NCI-H226 (cell line): ENCODE measurements around the gene ADAM12.

ENCODE experiments used
- DNase-seq: peaks from one replicate; pipeline ENCODE4 v3.0.0-alpha.2; 2015

The ADAM12 gene

DNA sequence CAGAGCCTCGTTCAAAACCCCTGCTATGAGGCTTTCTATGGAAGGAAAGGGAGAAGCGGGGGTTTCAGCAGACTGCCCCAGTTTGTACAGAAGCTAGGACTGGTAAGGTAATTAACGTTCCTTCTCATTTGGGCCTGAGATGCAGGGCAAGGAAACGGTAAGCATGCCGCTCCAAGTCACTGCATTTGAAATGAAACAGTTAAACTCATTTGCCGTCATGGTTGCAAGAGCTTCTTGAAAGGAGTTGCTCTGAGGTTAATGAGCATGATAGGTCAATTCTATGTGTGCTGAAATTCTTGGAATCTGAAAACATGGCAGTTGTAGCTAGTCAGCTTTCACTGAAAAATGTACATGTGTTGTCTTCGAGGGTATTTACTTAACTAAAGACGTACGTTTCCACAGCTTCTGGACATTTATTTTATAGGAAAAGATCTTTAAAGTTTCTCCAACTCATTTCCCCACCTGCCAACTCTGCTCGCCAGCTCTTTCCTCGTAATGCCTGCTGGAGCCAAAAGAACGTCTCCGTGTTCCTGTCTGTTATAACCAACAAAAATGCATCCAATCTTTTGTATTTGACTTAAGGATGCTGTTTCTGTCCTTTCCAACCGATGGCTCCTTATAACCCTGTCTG lies 73.3 kb downstream of the ADAM12 start:
- no peak for DNase-seq

DNA sequence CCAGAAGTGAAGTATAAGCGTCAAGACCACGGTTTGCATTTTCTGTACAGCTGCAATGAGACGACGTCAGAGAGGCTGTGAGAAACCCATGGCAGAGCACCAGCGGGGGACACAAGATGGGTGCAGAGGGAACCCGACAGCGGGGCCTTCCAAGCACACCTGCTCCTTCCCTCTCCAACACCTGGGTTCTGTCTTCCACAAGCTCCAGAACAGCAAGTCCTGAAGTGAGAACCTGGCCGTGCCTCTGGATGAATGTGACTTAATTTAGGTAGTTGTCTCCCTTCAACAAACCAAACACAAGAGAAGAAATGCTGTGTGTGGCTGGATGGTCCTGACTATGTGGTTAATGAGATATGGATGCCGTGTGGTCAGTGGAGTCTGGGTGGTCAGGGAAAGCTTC lies 76.1 kb downstream of the ADAM12 start:
- no peak for DNase-seq

DNA sequence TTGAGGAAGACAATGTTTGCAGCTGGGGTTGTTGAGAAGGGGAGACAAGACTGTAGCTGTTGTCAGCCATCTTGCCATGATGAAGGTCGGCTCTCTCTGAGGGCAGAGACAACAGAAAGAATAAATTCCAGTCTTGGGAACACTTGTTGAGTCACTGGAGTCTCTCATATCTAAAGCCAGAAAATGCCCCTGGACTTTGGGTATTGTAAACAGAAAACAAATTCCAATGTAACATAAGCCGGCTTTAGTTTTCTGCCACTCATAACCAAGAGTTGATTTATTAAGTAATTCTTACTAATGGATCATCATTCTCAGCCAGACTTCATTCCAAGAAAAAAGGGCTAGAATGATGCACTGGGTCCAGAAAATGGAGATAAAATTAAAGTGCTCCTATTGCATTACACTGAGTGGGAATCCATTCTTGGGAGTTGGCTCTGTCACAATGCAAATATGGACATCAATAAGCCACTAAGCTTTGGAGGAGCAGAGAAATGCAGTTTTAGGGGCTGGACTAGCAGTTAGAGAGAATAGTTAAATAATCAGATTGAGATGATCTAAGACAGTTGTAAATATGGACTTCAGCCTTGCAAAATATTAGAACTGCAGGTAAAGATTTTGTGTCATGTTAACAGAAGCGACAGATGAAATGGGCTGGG lies 78.9 kb downstream of the ADAM12 start:
- DNase-seq: no peak

DNA sequence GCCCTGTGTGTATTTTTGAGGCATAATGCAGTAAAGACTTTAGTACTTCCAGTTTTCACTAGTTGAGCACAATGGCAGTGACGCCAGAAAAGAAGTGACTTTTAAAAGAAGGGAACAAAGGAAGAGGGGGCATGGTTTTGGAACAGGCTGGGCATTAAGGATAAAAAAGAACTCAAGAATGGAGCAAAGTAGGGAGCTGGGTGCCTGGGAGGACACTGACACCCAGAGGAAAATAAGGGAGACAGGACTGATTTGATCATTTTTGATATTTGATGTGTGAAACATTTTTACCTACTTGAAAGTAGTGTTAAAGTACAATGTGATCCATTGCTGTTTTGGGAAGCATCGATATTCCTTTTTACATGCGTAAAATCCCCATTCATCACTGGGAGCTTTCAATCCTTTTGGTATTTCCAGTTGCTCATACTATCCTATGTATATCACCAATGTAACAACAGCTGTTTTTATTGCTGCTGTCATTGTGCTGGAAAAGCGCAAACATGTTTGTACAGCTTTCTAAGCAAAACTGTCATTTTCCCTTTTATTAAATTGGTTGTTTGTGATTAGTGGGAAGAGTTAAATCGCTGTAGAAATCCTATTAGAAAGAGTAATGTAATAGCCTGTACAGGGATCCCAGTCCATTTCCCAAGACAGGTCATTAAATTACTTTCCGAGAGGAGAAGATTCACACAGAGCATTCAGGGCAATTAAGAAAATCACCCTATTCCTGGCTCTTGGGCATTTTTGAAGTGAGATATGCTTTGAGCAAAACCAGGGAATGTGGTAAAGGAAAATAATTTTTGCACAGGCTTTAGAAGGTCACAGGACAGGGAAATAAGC lies 85.2 kb downstream of the ADAM12 start:
- DNase-seq: no peak

DNA sequence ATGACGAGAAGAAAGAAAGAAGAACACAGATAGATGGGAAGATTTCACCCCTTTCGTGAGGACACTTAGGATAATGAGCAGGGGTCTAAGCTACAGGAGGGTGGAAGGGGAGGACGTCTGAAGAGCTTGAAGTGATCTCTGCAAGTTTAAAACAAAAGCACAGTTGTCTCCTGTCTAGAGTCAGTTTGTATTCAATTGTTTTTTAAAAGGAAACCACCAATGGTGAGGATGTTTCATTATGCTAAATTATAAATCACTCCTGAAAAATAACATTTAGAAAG lies 85.9 kb downstream of the ADAM12 start:
- no peak for DNase-seq

DNA sequence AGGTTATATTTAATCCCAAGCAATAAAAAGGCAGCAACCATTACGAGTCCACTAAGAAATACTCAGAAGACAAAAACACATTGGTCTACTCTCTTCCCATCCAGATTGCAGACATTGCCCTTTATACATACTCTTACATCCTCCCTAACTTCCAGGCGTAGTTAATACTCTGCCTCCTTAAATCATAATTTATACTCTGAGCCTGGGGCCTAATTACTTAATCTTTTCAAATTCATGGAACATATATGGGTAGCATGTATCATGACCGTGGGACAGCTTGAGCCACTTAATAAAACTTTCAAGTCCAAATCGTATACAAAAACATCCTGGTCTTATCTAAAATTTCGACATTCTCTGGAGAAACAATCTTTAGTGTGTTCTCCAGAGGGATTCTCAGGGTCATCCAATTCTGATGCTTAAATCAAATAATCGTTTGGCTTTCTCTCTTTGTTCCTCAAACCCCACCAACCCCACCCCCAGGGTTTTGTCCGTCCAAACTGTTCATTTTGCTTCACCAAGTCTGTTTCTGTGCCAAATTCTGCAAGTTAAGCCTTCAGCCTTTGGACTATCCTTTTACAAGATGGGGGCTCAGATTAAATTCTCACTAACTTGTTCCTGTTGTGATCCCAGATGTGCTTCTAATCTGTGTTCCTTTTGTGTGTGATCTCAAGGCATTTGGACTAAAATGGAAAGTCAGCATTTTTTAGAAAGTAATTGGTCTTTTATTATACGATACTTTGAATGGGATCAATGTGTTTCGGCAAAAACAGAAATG lies 86.4 kb downstream of the ADAM12 start:
- no peak for DNase-seq

DNA sequence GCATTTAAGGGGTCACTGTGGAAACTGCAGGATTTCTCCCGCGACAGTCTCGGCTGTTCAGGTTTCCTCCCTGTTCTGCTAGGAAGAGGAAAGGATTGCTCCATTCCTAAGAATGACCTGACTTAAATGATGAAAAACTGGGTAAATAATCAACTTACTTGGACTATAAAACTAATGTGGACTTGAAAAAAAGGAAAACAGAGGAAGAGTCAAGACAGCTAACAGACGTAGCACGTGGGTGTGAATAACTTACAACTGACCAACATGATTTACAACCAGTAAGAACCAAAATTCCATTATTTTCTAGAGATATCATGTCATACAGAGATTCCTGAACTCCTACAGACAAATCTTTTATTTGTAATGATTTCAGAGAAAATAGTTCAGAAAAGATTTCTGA lies 93.8 kb downstream of the ADAM12 start:
- DNase-seq: no peak

DNA sequence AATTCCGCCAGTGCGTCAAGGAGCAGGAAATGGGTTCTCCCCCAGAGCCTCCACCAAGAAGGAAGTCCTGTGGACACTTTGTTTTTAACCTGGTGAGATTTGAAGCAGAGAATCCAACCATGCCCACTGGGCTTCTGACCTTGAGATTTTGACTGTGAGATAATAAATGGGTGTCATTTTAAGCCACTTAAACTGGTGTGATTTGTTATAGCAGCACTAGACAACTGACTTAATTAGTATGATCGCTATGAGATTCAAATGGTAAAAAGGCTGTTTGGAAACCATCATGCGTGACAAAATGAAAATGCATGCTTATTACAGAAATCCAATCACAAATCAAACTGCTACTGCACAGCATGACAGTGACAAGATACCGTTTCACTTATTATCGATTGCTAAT lies 98.0 kb downstream of the ADAM12 start:
- no peak for DNase-seq

DNA sequence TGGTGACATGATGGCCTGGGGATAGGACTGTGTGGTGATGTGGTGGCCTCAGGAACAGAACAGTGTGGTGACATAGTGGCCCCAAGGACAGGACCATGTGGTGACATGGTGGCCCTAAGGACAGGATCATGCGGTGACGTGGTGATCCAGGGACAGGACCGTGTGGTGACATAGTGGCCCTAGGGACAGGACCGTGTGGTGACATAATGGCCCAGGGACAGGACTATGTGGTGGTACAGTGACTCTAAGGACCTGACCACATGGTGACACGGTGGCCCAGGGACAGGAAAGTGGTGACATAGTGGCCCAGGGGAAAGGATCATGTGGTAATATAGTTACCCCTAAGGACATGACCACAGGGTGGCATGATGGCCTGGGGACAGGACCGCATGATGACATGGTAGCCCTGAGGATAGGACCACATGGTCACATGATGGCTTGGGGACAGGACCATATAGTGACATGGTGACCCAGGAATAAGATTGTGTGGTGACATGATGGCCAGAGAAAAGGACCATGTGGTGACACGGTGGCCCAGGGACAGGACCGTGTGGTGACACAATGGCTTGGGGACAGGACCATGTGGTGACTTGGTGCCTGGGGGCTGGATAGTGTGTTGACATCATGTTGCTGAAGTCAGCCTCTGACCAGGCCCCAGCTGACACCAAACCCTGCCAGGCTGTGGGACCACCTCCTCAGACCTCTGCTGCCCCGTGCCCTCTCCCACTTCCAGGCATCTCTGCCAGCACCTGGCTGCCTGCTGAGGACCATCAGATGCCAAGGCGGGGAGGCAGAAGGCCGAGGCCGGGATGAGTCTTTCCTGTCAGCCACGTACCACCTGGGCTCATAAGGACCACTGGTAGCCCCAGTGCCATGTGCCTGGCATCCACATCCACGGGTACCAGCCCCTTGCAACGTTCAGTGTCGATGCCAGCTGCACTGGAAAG lies 99.5 kb downstream of the ADAM12 start:
- DNase-seq: no peak

DNA sequence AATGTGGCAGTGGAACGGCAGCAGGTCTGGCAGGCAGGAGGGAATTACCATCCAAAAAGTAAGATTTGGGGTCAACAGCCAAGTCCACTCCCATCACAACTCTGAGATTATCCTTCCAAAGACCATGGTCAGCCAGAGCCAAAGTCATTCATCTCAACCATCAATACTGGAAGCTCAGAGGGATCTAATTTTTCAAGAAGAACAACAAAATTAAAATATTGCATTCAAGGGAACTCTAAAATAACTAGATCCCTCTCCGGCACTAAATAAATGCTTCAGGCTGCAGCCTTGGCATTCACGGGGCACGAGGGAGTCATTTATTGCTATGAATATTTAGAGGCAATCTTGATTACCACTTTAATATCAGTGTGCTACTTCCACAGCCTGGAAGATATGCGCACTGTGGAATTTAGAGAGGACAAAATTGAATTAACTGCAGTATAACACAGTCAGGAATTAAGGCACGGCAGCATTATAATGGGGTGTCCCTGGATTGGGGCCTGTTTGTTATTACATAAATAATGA lies 102.0 kb downstream of the ADAM12 start:
- DNase-seq: no peak

DNA sequence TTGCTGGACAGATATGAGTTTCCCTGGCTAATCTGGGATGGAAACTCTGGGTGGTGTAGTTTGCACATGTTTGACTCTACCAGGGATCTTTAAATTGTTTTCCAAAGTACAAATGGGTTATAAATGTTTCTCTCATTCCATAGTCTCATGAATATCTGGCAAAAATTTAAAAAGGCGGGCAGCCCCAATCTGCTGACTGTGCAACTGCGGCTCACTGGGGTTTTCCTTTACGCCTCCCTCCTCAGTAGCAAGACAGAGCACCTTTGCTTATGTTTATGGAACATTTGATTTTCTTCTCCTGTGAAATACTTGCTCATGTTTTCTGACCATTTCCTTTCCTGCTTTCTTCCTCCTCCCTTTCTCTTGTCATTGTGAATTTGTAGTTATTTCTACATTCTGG lies 105.0 kb downstream of the ADAM12 start:
- DNase-seq: no peak

DNA sequence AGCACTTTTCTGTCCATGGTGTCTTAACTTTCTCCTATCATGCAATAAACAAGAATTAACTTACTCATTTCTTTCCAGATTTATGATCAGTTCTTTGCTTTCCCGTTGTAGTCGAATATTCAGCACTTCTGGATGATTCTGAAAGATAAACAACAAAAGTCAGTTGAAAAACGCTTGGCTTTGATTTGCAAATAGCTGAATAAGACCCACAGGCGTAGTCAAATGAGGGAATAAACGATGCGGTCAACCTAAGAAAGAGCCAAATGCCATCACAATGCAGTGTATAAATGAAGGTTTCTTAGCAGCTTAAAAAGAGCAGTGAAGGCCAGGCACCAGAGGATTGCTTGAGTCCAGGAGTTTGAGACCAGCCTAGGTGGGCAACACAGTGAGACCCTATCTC lies 109.4 kb downstream of the ADAM12 start:
- DNase-seq: no peak

DNA sequence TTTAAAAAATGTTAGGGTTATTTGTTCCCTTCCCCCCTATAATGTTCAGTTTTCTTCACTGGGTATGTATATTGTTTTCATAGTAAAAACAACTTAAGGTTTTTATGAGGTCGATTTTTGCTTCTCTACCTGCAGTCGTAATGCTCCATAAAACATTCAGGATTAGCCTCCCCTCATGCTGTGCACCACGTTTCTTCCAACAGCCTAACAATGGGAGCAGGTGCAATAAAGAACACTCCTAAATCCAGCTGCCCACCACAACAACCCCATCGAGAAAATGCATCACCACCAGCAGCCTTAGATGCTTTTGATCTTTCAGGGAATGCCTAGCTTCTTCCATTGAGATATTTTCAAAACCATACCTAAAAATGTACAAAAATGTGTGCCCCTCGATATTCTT lies 111.1 kb downstream of the ADAM12 start:
- no peak for DNase-seq

DNA sequence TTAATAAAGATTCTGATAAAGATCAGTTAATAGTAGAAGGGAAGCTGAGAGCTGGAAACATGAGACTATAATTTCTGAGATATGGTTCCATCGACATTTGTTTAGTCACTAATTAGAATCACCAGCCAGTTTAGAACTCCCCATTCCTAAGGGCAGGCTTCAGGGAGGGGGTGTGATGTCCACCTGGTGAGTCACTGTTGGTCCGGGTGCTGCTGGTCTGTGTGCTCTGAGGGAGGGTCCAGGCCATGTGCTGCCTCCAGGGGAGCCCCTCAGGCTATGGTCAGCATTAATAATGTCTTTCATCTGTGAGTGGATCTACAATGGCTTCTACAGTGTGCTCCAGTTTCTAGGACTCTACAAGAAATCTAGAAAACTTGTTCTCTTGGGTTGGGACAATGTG lies 115.8 kb downstream of the ADAM12 start:
- no peak for DNase-seq

DNA sequence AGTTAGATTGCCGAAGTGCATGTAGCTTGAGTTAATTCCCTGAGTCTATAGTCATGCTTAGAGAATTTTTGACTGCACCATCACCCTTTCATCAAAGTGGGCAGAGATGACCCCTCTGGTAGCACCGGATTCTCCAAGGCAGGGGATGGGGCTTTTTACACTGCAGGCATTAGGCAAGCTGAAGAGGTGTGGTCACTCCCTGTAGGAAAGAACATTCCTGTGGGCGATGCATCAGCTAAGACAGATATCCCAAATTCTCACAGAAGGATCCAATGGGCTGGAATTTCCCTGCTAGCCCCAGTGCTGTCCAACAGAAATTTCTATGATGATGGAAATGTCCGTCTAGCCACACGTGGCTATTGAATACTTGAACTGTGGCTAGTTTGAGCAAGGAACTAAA lies 118.2 kb downstream of the ADAM12 start:
- peak; percentile 93 for DNase-seq

DNA sequence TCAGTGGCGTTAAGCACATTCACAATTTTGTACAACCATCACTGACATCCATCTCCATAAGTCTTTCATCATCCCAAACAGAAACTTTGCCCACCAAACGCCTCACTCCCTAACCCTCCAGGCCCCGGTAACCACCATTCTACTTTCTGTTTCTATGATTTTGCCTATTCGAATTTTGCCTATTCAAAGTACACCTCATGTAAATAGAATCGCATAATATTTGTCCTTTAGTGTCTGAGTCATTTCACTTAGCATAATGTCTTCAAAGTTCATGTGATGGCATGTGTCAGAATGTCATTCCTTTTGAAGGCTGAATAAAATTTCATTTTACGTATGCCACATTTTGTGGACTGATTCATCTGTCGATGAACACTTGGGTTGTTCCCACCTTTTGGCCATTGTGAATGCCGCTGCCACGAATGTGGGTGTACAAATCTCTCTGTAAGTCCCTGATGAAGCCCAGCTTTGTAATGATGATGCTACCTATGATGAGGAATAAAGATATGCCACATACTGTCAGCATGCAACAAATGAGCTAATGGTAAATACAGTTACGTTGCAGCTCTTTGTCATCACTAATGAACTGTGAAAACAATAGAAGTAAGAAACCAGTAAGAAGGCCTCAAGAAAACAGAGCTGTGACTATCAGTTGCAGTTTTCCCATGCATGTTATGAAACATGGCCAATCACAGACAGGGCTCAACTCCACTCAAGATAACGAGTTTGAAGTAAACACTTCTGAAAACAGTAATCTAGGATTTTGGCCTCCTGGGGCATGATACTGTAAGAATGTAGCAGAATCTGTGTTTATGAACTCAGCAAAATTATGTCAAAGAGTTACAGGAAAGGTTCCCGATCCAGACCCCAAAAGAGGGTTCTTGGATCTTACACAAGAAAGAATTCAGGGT lies 120.0 kb downstream of the ADAM12 start:
- no peak for DNase-seq

DNA sequence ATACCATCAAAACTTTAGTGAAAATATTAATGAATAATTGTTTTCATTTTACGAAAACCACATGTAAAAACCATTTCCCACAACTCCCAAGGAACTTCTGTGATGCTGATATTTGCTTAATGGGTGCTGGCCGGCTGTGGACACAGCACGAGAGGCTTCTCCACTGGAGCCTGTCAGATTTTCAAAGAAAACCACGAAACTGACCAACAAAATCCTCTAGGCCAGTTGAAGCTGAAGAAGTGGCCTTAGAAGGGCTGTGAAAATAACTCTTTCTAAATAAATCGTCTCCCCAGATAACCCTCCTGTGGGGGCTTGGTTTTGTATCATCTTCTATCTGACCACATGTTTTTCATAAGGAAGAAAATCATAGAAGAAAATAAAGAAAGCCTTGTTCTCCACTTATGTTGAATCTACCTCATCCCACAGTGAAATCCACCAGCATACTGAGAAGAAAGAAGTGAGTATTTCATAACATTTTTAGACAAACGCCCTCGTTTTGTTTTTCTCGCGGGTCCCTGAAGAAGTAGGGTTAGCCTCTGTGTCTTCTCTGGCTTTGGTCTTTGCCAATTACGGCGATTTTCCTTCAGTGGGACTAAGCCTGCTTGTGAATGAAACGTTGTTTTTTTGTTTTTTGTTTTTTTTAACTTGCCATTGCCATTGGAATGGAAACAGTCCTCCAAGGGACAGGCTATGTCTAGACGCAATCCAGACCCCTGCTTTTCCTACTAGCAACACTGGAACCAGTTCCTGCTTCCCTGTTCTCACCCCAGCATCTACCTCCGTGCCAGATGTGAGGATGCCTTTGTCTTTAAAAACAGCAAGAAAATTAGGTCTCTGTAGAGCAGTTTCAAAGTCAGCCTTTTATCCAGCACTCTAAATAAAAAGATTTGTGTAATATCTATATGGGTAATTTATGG lies 123.9 kb downstream of the ADAM12 start:
- DNase-seq: no peak

DNA sequence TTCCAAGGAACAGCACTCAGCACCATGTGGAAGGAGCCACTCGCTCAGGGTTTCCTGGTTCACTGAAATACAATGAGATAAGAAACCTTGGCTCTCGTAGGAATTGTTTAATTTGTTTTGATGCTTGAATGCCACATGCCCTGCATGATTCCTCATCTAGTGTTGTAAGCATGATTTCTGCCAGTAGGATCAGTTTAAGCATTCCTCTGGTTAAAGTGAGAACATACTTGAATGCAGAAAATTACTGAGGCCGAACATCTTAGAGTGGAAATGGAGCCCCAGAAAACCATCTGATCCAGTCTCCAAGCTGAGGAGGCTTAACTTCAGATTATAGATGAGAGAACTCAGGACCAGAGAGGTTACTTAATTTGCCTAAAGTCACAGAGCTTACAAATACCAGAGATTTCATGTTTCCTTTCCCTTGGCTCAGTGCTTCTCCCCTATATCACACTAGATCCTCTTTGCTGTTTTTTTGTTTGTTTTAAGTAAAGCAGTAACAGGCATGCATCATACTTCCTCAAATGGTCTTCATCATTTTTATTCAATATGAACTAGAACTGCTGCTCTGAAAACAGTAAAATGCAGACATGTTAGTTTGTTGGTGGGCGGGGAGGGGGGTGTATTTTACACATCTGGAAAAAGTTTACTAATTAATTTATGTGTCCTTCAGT lies 125.1 kb downstream of the ADAM12 start:
- DNase-seq: no peak

DNA sequence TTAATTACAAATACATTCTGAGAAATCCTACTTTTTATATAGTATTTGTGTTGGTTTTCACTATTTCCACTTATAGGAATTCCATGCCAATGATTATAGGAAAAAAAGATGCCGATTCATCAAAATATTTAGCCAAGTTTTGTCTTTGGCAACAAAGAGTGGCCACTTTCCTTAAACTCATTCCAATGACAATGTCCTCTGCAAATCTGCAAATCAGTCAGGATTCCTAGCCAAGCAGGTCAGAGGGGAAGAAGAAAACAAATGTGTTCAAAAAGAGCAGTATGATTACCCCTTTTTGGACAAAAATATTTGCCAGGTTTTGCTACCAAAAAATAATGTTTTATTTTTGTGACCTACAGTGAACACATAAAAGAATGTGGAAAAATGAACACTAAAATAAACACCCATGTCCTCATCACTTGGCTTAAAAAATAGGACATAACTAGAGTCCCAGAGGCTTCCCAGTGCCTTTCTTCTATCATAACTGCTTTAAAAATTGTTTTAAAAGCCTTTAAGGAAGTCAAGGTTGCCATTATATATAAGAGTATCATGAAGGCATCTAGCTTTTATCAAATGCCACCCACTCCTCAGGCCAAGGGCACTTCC lies 125.9 kb downstream of the ADAM12 start:
- DNase-seq: no peak
